GM18861 (cell line): ENCODE results near the gene SNX1.

Experiments used
- ATAC-seq: cut with Tn5 transposase; IDR thresholded peaks from one replicate; pipeline ENCODE4 v1.9.1; 2021; ENCODE audit not compliant: unreplicated experiment

The SNX1 gene

DNA sequence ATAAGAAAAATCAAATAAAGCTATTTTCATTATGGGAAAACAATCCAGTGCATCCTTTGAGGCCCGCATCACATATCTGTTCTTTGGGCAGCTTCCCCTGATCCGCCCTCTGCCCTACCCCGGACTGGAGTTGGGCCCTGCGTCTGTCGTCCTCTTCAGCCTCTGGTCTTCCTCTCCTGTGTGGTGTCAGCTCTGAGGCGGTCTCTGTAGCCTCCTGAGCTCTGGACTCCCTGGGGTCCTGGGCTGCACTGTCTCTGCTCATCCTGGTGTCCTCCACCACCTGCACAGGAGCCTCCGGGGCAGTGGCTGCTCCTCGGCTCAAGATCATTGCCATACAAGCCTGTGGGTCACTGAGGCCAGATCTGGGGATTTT, 48.4 kb downstream of the SNX1 start:
- peak; percentile 24 for ATAC-seq

DNA sequence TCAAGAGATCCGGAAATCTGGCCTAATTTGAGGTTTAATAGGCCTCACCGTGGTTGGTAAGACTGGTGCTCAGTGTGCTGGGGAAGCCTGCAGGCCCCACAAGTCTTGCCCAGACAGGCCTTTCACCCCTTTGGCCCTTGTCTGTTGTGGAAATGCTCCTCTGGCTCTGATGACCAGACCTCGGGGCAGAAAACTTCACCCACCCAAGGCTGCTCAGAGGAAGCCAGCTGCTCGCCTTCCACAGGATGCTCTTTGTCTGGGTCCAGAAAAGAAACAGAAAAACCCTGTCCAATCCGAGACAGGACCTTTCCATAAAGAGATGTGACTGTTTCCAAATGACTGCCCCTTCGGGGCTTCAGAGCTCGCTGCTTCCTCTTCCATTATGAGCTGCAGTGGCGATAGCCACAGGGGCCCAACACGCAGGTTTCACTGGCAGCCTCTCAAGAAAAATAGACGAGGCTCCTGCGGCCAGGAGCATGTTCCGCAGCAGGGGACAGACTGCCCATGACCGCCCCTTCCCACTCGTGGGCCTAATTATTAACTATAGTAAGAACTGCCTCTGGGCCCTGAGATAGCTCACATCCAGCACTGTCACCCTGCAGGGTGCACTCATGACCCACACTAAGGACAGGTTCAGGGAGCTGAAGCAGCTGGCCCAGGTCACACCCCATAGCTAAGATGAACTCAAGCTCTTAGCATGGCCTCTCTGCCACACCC, 48.9 kb downstream of the SNX1 start:
- peak; percentile 60 for ATAC-seq

GRCh38 chr15:64146041-64146440, 50.3 kb downstream of the SNX1 start:
- ATAC-seq, result no peak

DNA sequence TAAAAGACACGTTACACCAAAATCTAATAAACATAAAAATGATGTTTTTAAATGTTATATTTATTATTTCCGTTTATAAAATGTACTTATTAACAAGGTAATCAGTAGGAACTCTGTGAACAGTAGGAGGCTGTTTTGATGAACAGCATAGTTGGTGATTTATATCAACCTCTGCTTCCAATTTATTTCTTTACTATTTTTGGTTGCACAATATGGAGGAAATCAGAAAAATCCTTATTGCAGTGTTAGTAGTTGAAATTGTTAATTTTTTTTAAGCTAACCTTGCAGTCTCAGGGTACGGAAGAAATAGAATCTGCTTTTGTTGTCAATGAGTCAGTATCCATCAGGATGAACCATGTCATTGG, 50.7 kb downstream of the SNX1 start:
- ATAC-seq, result no peak

- no peak for ATAC-seq
These were observed 51.3 kb downstream of the SNX1 start for GRCh38 chr15:64146885-64147681.

DNA sequence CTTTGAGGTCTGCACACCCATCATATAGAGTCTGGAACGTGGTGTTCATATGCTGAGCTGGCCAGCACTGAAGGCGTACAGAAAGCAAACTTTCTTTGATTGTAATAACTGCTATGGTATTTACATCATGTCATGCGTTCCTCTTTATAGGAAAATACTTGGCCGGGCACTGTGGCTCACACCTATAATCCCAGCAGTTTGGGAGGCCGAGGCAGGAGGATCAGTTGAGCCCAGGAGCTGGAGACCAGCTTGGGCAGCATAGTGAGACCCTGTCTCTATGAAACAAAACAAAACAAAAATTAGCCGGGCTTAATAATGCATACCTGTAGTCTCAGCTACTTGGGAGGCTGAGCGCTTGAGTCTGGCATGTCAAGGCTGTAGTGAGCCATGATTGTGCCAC, 52.4 kb downstream of the SNX1 start:
- ATAC-seq, result no peak

DNA sequence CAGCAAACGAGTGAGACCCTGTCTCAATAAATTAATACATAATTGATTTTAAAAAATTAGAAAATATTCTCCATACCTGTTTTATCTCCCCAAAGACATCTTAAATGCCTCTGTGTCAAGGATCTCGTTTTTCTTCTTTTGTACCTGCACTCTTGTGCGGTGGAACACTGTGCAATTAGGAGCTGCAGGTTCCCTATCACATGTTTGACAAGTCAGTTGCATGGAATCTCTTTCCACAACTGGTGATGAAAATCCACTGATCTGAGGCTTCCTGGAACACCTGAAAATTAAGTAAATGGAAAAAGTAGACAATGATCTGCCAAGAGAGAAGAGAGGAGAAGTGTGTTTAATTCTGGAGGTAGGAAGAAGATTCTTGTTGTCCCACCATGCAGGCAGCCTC, 52.8 kb downstream of the SNX1 start:
- no peak for ATAC-seq

DNA sequence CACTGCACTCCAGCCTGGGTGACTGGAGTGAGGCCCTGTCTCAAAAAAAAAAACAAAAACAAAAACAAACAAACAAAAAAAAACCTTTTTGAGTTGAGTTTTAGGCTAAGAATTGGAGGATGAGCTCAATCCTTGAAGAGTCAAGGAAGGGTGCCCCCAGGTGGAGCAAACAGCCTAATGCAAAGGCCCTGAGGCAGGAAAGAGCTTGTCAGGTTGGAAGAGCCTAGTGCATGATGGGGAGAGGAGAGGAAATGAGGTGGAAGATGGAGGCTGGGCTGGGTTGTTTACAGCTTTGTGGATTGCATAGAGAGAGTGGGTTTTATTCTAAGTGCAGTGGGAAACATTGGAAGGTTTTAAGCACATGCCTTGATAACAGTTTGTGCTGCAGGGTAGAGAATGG, 53.6 kb downstream of the SNX1 start:
- ATAC-seq, result no peak

- no peak for ATAC-seq
These were observed 54.3 kb downstream of the SNX1 start for GRCh38 chr15:64149893-64150578.

- no peak for ATAC-seq
These were observed 56.1 kb downstream of the SNX1 start, which contains the start of gene SNX22 for GRCh38 chr15:64151727-64152506. Gene SNX22, plus strand, starts transcription at chr15:64151731. Its CDS starts 45 bp downstream, at chr15:64151776.

DNA sequence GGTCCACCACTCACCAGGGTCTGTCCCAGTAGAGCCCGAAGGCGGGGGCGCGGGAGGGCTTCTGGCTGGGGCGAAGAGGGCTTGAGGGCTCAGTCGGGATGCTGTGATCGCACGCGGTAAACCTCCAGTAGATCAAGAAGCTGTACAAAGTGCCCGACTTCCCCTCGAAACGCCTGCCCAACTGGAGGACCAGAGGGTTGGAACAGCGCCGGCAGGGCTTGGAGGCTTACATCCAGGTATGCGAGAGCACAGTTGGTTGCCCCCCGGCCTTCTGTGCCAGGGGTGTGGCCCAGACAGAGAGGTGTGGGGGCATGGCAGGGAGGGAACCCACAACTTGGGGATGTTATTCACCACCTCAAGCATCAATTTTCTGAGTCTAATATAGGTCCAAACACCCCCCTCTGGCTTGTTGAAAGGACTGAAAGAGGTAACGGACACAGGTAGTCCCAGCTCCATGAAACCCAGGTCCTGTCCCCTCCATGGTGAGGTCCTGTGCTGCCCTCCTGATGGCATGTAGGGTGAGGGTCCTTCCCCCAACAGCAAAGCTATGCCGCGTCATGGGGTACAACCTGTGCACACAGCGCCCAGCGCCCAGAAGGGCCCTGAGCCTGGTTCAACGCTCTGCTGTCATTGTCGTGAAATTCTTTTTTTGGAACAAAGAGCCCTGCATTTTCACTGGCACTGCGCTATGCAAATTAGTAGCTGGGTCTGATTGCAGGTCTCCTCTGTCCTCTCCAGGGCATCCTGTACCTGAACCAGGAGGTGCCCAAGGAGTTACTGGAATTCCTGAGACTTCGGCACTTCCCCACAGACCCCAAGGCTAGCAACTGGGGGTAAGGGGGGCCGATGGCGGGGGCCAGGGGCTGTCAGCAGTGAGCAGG, 57.0 kb downstream of the SNX1 start:
- ATAC-seq, result peak; percentile 10

GRCh38 chr15:64153480-64154367, 57.9 kb downstream of the SNX1 start:
- ATAC-seq, result peak; percentile 50

DNA sequence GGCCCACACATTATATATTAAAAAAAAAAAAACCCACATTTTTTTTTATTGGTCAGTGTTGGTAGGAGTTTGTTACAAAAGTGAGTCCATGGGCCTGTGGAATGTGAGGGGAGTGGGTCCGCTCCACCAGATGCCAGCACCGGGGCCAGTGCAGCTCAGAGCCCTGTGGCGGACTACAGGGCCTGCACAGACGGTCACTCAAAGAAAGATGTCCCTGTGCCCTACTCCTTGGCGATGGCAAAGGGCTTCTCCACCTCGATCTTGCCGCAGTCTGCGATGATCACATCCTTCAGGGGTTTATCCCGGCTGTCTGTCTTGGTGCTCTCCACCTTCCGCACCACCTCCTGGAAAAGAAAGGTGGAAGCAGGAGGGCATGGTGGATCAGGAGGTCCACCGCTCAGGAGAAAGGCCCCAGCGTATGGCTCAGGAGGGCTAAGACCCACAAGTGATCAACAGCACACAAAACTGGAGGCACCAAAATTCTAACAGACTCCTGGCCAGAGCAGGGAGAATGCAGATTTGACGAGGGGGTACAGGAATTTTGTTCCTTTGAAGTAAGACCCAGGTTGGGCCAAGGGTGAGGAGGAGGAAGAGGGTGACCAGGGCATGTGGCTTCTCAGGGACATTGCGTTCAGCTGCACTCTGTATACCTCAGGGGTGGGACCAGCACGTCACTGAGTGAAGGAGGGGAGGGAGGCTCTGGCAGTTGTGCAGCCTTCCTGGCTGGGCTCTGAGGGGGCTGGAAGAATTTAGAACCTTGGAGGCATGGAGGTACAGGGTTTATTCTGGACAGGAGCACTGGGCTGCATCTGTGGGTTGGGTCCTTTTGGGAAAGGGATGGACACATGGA, 60.2 kb downstream of the SNX1 start:
- ATAC-seq, result no peak

- no peak for ATAC-seq
These were observed 61.0 kb downstream of the SNX1 start for GRCh38 chr15:64156652-64157331.

- no peak for ATAC-seq
These were observed 61.9 kb downstream of the SNX1 start for GRCh38 chr15:64157599-64158125.

- ATAC-seq, result no peak
These were observed 62.8 kb downstream of the SNX1 start for GRCh38 chr15:64158363-64159134.
